Measurements from ENCODE around the gene VPS13D. TPM values are rescaled to one million over a fixed set of nuclear protein-coding genes. Genes with fewer than 3 reads are reported as not detected.

VPS13D gene, protein sequence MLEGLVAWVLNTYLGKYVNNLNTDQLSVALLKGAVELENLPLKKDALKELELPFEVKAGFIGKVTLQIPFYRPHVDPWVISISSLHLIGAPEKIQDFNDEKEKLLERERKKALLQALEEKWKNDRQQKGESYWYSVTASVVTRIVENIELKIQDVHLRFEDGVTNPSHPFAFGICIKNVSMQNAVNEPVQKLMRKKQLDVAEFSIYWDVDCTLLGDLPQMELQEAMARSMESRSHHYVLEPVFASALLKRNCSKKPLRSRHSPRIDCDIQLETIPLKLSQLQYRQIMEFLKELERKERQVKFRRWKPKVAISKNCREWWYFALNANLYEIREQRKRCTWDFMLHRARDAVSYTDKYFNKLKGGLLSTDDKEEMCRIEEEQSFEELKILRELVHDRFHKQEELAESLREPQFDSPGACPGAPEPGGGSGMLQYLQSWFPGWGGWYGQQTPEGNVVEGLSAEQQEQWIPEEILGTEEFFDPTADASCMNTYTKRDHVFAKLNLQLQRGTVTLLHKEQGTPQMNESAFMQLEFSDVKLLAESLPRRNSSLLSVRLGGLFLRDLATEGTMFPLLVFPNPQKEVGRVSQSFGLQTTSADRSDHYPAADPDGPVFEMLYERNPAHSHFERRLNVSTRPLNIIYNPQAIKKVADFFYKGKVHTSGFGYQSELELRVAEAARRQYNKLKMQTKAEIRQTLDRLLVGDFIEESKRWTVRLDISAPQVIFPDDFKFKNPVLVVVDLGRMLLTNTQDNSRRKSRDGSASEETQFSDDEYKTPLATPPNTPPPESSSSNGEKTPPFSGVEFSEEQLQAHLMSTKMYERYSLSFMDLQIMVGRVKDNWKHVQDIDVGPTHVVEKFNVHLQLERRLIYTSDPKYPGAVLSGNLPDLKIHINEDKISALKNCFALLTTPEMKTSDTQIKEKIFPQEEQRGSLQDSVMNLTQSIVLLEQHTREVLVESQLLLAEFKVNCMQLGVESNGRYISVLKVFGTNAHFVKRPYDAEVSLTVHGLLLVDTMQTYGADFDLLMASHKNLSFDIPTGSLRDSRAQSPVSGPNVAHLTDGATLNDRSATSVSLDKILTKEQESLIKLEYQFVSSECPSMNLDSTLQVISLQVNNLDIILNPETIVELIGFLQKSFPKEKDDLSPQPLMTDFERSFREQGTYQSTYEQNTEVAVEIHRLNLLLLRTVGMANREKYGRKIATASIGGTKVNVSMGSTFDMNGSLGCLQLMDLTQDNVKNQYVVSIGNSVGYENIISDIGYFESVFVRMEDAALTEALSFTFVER (N-terminal part only)
- polyA plus RNA-seq (2013, experiment 1 of 2; ENCODE audit: insufficient read length): 14.3 TPM
- polyA plus RNA-seq (2013, experiment 2 of 2; ENCODE audit: insufficient read length): 14.9 TPM

DNA sequence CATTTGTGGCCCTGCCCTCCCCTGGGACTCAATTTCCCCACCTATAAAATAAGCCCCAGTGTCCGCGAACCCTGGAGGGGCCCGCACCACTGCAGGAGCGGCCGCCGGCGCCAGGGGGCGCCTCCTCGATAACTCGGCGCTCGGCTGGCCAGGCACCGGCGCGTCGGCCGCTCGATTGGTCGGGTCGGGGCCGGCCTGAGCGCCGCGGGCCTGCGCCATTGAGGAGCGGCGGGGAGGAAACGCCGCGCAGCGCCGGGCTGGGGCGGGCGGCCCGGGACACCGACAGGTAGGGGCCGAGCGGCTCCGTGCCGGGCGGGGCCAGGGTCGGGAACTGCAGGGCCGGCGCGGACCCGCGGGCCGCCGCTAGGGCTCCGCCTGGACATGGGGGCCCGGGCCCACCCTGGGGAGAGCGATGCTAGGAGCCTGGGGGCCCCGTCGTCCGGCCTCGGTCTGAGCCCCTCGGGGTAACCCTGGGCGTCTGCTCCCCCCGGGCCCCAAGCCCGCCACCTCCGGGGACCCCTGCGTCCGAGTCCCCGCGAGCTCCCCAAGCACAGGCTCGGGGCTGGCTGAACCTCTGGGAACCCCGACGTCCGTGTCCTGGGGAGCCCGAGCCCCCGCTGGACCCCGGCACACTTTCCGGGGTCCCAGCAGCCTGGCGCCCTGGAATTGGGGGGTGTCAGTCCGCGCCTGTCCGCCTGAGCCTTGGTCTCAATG is at the start of gene VPS13D:
Gene VPS13D (plus strand): TSS at position 196 of the 714 bp plus-strand sequence. CDS start 4,237 bp downstream, outside the sequence.
- DNase-seq: peak; percentile 81

- DNase-seq: no peak
Measured at GRCh38 chr1:12180315-12180714, 49.5 kb upstream of the VPS13D start.

DNA sequence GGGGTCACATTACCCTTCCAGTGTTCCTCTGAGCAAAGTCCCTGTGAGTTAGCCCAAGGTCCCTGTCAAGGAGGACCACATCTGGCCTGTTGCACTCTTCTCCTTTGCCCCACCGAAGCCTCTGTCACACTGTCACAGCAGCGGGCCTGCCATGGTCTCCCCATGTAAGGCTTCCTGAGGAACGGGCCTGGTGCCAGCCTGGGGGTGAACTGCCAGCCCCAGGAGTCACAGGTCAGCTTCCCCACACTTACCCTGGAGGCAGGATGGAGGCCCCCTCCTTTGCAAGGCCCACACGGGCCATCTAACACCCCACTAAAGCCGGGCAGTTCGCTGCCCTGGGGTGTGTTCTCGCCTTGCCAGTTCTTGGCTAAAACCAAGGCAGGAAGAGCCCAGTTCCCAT is 48.9 kb upstream of the VPS13D start:
- no peak for DNase-seq

DNA sequence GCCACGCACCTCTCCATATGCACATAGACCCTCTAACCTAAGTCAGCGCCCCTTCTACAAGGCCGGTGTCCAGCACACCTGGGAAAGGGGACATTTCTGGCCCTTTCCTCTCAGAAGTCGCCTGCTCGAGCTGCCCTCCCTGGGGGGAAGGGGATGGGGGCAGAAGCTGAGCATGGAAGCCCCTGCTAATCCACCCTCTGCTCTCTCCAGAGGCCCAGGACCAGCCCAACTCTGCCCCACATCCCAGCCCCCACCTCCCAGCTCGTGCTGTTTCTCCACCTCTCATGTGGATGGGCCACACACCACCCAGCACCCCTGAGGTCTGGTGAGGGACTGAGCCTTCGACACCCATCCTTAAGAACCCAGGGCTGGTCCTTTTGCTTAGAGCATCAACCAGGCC is 48.3 kb upstream of the VPS13D start:
- DNase-seq: no peak

DNA sequence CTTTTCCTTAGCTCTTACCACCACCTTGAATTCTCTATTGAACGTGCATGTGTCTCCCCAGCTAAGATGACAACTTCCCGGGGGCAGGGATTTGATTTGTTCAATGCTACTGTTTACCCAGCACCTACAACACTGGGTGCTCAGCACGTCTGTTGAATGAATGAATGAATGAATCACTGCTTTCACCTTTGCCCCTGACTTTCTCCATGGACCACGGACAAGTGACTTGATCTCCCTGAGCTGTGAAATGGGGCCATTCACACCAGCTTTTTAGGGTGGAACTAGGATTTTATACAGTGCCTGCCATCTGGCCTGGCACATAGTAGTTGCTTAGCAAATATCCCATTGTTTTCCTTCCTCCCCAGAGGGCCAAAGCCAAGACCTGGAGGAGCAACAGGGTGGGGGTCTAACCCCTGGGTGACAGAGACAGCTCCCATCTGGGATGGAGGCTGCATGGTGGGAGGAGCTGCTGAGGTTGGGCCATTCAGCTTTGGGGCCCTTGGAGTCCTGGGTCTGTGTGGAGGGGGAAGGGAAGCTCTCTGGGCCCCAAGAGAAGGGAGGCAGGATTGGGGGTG is 47.3 kb upstream of the VPS13D start:
- no peak for DNase-seq

- no peak for DNase-seq
Measured at GRCh38 chr1:12183095-12183794, 46.6 kb upstream of the VPS13D start.

- peak; percentile 76 for DNase-seq
Measured at GRCh38 chr1:12184008-12184681, 45.7 kb upstream of the VPS13D start.

GRCh38 chr1:12185036-12185917 is 44.6 kb upstream of the VPS13D start:
- no peak for DNase-seq

- DNase-seq: no peak
Measured at GRCh38 chr1:12185918-12186678, 43.7 kb upstream of the VPS13D start.

DNA sequence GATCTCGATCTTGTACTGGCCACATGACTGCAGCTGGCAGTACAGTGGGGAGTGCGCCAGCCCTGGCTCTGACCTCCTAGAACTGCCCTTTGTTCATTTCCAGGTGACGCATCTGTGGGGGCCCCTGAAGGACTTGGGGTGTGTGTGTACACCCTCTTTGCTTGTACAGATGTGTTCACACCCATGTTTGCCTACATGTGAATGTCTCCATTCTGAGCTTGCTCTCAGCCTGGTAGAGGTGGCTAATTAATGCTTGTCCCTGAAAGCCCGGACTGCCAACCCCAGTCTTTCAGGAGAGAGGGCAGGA is 43.2 kb upstream of the VPS13D start:
- no peak for DNase-seq

- no peak for DNase-seq
Measured at GRCh38 chr1:12188115-12188514, 41.7 kb upstream of the VPS13D start.

DNA sequence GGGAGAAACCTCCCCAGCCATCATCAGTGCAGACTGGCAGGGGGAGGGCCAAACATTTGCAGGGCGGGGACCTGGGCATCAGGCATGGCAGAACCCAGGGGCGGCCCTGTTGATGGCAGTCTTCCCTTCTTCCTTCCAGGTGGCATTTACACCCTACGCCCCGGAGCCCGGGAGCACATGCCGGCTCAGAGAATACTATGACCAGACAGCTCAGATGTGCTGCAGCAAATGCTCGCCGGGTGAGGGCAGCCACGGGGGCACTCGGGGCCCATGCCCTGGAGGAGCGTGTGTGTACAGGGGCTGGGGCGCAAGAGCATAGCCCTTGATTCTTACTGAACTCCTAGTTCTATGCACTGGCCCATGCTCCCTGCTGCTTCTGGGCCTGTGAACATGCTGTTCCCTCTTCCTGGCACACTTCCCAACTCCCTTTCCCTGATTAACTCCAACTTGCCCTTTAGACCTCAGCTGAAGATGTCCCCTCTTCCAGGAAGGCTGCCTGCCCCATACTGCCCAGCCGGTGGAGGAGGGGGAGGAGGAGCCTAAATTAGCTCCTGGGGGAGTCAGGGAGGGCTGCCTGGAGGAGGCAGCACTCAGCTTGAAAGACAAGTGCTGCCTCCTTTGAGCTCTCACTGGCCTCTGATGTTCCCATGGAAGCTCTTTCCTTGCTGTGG is 41.0 kb upstream of the VPS13D start:
- no peak for DNase-seq

- DNase-seq: no peak
Measured at GRCh38 chr1:12189328-12189682, 40.5 kb upstream of the VPS13D start.

GRCh38 chr1:12191242-12192032 is 38.4 kb upstream of the VPS13D start:
- no peak for DNase-seq

DNA sequence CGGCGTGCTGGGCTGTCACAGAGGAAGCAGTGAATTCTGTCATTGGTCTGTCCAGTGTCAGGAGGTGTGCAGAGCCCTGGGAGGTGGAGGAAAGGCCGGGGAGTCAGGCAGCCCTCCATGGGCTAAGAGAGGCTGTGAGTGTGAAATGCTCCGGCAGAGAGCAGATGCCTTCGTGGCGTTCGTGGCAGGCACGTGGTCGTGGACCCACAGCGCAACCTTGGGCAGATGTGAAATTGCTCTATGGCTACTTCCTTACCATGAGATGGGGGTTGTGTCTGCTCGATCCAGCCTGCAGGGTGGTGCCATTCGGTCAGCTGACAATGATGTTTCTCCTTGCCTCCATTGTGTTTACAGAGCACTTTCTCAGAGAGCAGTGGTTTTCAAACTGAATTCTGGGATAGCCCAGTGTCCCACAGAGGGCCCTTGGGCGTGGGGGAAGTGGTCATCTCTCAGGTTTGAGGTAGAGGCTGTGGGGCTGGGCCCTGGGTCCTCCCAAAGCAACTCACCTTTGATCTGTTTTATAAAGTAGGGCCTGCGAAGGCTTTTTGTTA is 35.1 kb upstream of the VPS13D start:
- no peak for DNase-seq

GRCh38 chr1:12195416-12195815 is 34.4 kb upstream of the VPS13D start:
- DNase-seq: no peak

Data from fibroblast of skin of back (primary cell).